ENCODE data around the gene RRAS.
A peak's percentile ranks its signal among the peaks of the same experiment; 100 is the strongest.

Gene RRAS

GRCh38 chr19:49594993-49595818 is 44.7 kb downstream of the RRAS start:
- TF ChIP-seq POLR2A (IDR thresholded peaks at IDR 0.05; ENCODE audit: low read length) (no peak), GATA1 (IDR thresholded peaks at IDR 0.05; ENCODE audit: low read depth, low read length) (no peak)

GRCh38 chr19:49594157-49594992 is 45.6 kb downstream of the RRAS start:
- DNase-seq, result no peak
- TF ChIP-seq POLR2A (IDR thresholded peaks at IDR 0.05; ENCODE audit: low read length) (no peak), GATA1 (IDR thresholded peaks at IDR 0.05; ENCODE audit: low read depth, low read length) (no peak)

More at GRCh38 chr19:49594993-49595818, 44.7 kb downstream of the RRAS start:
- DNase-seq, result no peak

GRCh38 chr19:49593233-49594113 is 46.5 kb downstream of the RRAS start:
- no peak for TF ChIP-seq GATA1 (IDR thresholded peaks at IDR 0.05; ENCODE audit: low read depth, low read length)
- TF ChIP-seq POLR2A (IDR thresholded peaks at IDR 0.05; ENCODE audit: low read length), result no peak
- peak; percentile 94 to 95 for DNase-seq

DNA sequence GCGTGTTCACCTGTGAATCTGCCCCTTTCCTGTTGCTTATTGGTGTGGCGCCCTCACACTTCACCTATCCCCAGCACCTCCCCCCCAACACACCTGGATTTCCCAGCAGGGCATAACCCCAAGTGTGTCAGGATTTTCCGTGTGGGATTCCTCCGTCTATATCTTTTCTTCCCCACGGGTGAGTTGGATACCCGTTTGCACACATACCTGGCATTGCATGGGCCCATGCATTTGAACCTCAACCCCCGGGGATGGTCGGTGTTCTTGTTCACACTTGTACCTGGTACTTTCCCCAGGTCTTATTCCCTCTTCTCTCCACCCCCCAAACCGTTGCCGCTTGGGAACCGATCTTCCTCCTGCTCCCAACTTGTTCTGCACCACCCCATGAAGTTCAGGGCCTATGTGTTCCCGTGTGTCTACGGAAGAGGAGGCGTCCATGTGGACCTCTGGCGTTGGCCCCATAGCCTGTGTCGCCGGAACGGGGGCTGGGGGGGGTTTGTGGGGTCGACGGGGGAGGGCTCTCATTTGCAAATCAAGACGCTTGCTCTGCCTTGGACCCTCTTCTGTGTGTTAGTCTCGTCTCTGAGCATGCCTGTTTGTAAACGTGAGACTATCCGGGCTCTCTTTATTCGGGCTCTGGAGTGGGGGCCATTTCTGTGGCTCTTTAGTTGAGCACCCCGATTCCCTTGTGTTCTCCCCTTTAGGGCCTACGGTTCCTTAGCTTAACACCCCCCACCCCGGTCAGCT is 47.3 kb downstream of the RRAS start:
- DNase-seq, result peak in 1 of 2 experiments; percentile 60
- TF ChIP-seq POLR2A (IDR thresholded peaks at IDR 0.05; ENCODE audit: low read length), result no peak
- TF ChIP-seq GATA1 (IDR thresholded peaks at IDR 0.05; ENCODE audit: low read depth, low read length), result no peak

GRCh38 chr19:49591731-49592485 is 48.0 kb downstream of the RRAS start:
- DNase-seq, result peak; percentile 77 to 80
- TF ChIP-seq GATA1 (IDR thresholded peaks at IDR 0.05; ENCODE audit: low read depth, low read length), result no peak
- no peak for TF ChIP-seq POLR2A (IDR thresholded peaks at IDR 0.05; ENCODE audit: low read length)

- peak; percentile 81 to 87 for DNase-seq
- TF ChIP-seq GATA1 (IDR thresholded peaks at IDR 0.05; ENCODE audit: low read depth, low read length), result no peak
Measured at GRCh38 chr19:49590971-49591730, 48.8 kb downstream of the RRAS start, which contains the start of gene PRR12. TSS of gene PRR12 (plus strand) at chr19:49591182. CDS start at chr19:49591655, 473 bp downstream.

DNA sequence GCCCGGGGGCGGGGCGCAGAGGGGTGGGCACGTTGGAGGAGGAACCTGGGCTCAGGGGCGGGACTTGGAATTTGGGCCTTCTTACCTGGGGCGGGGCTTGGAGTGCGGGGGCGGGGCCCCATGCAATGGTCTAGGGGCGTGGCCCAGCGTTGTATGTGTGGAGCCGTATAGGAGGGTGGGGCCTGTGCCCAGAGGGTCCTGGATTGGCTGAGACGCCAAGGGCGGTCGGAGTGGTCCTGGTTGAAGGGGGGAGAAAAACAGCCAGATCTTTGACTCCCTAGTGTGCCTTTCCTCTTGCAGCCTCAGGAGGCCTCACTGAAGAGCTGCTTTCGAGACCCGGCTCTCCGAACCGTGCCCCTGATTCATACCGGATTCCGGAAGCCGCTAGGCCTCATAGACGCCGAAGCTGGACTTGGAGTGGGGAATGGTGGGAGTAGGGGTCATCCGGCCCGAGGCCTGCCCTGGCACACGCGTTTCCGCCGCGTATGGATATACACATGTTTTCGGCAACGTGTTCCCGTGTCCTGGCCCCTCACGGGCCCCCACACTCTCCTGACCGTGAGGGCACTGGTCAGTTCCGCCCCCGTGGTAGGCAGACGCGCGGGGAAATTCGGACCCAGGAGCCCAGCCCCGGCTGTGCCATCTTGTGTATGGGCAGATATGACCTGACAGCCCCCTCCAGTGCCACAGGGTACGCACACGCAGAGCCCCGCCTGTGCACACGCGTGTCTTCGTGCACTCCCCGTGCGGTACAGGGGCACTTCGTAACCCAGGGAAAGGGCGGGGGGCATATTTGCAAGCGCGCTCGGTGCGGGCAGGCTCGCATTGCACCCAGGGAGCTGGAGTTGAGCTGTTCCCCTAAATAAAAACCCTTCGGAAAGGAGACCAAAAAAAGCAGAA is 49.6 kb downstream of the RRAS start:
- peak; percentile 92 to 96 for DNase-seq
- TF ChIP-seq POLR2A (IDR thresholded peaks at IDR 0.05; ENCODE audit: low read length) (peak; percentile 88), GATA1 (IDR thresholded peaks at IDR 0.05; ENCODE audit: low read depth, low read length) (no peak)

DNA sequence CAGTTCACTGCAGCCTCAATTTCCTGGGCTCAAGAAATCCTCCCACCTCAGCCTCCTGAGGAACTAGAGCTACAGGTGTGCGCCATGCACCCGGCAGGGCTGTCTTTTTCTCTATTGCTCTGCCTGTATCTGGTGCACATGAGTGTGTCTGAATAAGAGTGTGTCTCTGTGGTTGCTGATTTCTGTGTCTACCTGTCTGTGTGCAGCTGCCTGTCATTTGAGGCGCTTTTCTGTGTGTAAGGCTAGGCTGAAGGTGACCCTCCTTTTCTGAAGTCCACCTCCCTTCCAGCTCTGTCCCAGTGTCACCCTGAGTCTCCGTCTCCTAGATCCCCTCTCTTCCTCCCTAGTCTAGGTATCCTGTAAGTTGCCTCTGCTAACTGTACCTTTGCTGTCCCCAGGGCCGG is 50.4 kb downstream of the RRAS start:
- TF ChIP-seq GATA1 (IDR thresholded peaks at IDR 0.05; ENCODE audit: low read depth, low read length) (no peak), POLR2A (IDR thresholded peaks at IDR 0.05; ENCODE audit: low read length) (no peak)
- no peak for DNase-seq

DNA sequence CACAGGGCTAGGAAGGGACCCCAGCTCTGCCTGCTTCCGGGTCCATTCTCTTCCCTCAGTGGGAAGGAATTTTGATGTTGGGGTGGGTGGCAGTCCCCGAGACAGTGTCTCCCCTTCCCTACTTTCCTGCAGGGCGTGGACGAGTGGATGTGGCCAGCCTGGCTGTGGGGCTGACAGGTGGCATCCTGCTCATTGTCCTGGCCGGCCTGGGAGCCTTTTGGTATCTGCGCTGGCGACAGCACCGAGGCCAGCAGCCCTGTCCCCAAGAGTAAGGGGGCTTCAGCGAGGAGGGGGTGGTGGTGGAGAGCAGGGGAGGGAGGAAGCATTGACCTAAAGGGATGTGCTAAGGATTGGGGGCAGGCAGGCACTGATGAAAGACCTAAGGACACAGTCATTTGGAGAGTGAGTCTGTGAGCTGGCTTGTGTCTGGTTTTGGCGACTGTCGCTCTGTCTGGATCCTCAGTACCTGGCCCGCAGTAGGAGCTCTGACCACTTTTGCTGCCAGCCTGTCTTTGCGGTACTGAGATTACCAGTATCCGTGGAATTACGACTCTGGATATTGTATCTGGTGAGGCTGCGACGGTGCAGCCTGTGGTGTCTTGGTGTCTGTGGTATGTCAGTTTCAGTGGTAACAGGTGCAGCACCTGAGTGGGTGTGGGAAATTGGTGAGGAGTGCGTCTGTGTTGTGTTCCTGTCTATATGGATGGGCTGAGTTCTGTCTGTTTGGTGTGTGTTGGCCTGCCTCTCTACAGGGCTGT is 51.4 kb downstream of the RRAS start:
- TF ChIP-seq POLR2A (IDR thresholded peaks at IDR 0.05; ENCODE audit: low read length), result no peak
- TF ChIP-seq GATA1 (IDR thresholded peaks at IDR 0.05; ENCODE audit: low read depth, low read length), result no peak
- no peak for DNase-seq

GRCh38 chr19:49587227-49587626 is 52.7 kb downstream of the RRAS start:
- DNase-seq, result no peak
- TF ChIP-seq POLR2A (IDR thresholded peaks at IDR 0.05; ENCODE audit: low read length) (no peak), GATA1 (IDR thresholded peaks at IDR 0.05; ENCODE audit: low read depth, low read length) (no peak)
